A673 (cell line): Measurements from ENCODE around the gene TLE1.

Source experiments
- CTCF ChIP-seq: fragments of 300-800, 200-600 bp; sonication (generic); conservative IDR thresholded peaks from 2 replicates; pipeline ENCODE4 v1.5.1; 2017; ENCODE audit warnings: low read depth, mild to moderate bottlenecking, antibody characterized with exemption, low read length, moderate library complexity, mixed read lengths
- EZH2 ChIP-seq: fragments of 200-600 bp; sonication (generic); IDR thresholded peaks from 2 replicates; pipeline ENCODE4 v1.6.1; 2017; ENCODE audit warnings: borderline replicate concordance, low read depth, mild to moderate bottlenecking, mixed read lengths, antibody characterized with exemption, low read length; ENCODE audit not compliant: poor library complexity, severe bottlenecking

GRCh38 chr9:81618923-81619322 is 70.4 kb downstream of the TLE1 start:
- TF ChIP-seq CTCF (no peak), EZH2 (no peak)
